GM13977 (cell line): Measurements from ENCODE around the gene FRMD4A.

Source experiments
- DNase-seq: peaks from one replicate; pipeline ENCODE4 v3.0.0; 2012; ENCODE audit warnings: low spot score
- in situ Hi-C: fragments of 300-500 bp; cut with MboI; formaldehyde crosslinking; loops from one replicate; pipeline ENCODE4 v1.12.0; 2022; ENCODE audit warnings: low sequenced_read_pairs, low pct_unique_long_range_greater_than_20kb, mixed read lengths, inconsistent platforms; ENCODE audit not compliant: unreplicated experiment
- TF ChIP-seq, protein P1 (sequence below): IDR thresholded peaks from 2 replicates; pipeline ENCODE4 v1.5.1; 2012; ENCODE audit warnings: mild to moderate bottlenecking, control low read depth; ENCODE audit not compliant: insufficient read depth; ENCODE audit errors: extremely low read depth, missing control alignments

FRMD4A gene

DNA sequence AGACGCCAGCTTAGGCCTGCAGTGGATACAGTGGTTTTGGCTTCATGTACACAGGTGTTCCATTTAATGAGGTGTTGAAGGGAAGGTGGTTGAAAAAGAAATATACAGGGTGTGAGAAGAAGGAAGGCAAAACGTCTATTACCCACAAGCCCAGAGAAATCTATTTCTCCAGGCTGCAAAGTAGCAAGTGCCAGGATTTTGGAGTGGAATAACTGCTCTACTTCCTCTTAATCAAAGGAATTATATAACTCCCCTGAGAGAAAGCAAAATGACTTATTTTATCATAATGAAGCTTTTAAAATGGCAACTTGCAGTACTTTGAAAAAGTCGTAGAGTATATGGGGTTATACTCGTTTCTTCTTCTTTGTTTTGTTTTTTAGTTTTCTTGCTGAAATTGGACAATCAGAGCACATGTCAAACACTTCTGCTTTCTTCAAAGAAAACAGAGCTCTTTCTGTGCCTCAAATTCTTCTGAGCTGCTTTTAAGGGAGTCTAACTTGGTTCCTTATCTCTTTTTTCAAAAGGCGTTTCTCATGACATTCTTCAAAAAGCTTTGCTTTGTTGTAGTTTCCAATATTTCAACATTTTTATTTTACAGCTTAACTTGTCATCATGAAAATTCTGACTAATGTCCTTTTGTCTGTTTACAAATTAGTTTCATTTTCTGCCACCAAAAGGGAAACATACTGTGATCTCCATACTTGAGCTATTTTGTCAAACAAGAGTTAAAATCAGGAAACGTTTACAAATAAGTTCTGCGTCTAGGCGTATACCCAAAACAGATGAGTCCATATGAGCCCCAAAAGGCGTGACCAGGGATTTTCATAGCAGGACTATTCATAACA lies 289.7 kb downstream of the FRMD4A start:
- no peak for DNase-seq
- TF ChIP-seq, protein P1, sequence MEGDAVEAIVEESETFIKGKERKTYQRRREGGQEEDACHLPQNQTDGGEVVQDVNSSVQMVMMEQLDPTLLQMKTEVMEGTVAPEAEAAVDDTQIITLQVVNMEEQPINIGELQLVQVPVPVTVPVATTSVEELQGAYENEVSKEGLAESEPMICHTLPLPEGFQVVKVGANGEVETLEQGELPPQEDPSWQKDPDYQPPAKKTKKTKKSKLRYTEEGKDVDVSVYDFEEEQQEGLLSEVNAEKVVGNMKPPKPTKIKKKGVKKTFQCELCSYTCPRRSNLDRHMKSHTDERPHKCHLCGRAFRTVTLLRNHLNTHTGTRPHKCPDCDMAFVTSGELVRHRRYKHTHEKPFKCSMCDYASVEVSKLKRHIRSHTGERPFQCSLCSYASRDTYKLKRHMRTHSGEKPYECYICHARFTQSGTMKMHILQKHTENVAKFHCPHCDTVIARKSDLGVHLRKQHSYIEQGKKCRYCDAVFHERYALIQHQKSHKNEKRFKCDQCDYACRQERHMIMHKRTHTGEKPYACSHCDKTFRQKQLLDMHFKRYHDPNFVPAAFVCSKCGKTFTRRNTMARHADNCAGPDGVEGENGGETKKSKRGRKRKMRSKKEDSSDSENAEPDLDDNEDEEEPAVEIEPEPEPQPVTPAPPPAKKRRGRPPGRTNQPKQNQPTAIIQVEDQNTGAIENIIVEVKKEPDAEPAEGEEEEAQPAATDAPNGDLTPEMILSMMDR, result no peak
- in situ Hi-C loops, result no loop called here

DNA sequence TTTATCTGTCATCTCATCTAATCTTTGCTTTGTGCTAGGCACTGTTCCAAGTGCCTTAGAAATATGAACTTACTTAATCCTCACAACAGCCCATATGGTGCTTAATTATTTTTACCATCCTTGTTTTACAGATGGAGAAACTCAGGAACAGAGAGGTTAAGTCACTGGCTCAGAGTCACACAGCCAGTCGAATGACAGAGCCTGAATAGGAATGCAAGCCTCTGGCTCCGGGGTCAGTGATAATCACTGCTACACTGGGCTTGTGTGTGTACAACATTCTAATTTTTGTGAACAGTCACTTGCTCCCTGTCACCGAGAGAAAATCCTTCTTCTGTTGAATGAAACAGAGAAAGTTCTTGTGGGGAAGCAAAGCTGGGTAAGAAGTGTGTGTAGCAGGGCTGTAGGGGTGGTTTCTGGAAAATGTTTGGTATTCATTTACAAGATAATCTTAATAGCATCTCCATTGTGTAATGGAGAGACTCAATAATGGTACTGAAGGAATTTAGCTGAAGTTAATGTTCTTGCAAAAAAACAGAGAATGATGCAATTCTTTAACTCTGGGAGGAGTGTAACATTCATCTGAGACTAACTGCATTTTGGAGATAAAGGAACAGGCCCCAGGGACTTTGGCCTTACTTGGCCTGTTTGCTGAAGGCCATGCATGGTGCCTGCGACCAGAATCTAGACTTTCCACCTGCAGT lies 290.6 kb downstream of the FRMD4A start:
- in situ Hi-C loops, result no loop called here
- TF ChIP-seq, protein P1, result no peak
- DNase-seq, result no peak

DNA sequence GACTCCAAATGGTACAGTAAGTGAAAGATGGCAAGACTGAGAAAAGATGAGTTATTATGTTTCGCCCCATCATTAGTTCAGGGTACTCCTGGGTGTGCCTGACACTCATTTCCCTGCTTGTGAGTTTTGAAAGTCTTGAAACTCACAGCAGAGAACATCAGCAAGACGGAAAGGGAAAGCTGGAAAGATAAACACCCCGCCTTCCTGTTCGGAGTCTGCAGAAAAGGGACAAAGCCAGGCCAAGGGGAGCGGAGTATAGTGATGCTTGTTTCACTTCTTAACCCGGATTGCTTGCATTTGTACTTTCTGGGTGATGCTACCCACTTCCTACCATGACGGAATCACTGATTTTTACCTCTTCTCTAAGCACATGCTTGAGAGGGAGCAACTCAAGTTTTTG lies 294.5 kb downstream of the FRMD4A start:
- TF ChIP-seq, protein P1, result no peak
- no peak for DNase-seq
- in situ Hi-C loops, result no loop called here

DNA sequence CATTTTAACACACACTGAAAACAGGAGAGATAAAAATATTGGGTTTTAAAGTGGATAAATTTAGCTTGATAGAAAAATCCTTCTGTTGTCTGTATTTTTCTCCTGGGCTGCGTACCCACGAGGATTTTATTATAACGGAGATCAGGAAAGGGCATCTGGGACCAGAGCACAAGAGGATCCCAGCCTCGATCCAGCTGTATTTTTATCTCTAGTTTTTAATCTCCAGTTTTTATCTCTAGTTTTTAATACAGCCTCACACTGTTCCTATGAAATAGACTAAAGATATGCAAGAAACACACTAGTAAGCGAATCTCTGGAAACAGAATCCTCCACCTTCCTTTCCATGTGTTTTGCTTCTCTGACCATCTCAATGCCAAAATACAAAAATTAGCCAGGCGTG lies 295.2 kb downstream of the FRMD4A start:
- TF ChIP-seq, protein P1, result no peak
- in situ Hi-C loops, result no loop called here
- DNase-seq, result no peak

DNA sequence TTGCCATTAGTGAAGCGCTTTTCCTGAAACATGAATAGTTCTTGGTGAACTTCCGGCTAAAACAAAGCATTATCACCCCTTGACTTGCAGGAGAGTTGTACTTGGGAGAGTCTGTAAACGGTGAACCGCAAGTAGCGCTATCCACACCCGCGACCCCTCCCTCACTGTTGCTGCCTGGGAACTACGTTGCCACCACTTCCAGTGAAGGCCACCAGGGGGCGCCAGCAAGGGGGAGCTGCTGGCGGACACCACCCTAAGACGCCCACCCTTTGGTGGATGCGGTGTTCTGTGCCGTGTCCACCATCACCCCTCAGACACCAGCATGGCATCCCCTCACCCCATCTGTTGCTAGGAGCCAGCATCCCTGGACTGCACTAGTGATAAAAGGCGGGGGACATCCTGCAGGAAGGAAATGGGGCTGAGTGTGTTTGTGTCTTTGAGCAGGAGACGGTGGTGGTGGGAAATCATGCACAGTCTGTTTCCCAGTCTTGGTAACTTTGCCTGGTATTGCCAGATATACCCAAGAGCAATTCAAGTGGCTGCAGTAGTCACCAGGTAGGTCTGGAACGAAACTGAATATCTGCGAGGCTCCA lies 298.2 kb downstream of the FRMD4A start:
- TF ChIP-seq, protein P1, result peak; percentile 59
- no peak for DNase-seq
- in situ Hi-C loops, result no loop called here

DNA sequence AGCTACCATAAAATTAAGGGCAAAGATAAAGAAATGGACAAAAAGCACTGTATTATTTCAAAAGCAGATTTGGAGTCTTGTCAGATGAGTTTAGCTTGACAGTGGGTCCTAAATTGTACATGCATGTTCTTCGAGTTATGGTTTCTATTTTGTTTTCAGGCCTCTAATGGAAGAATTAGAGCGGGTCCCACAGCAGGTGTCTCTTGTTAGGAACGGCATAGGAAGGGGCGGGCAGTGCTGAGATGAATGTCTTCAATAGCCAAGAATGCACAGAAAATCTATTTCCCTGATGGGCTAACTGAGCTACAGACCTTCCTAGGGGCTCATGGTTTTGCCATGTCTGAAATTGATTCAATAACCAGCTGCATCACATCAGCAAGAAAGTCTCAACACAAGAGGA lies 304.4 kb downstream of the FRMD4A start:
- no peak for DNase-seq
- in situ Hi-C loops, result no loop called here
- TF ChIP-seq, protein P1, result no peak
